Keratinocyte (primary cell): ENCODE results near the gene ANKRD9. TPM values are rescaled to one million over a fixed set of nuclear protein-coding genes. Genes with fewer than 3 reads are reported as not detected.

ENCODE experiments used
- DNase-seq: peaks from one replicate; pipeline ENCODE4 v3.0.0-alpha.2; 2011; ENCODE audit warnings: low read depth, missing footprints, low spot score
- FAIRE-seq: peaks from 2 replicates; lab custom pipeline; 2011; peaks lifted over from hg19 to GRCh38; lab: Jason Lieb, UNC
- H2AFZ ChIP-seq: 2 replicates; pipeline ENCODE4 v1.6.0; 2012; ENCODE audit warnings: low read length, control low read depth, inconsistent platforms; ENCODE audit not compliant: control insufficient read depth
- H3K27ac ChIP-seq: 2 replicates; pipeline ENCODE4 v1.5.1; 2011; ENCODE audit warnings: low read length; ENCODE audit not compliant: control insufficient read depth, insufficient read depth
- H3K27me3 ChIP-seq: 3 replicates; pipeline ENCODE4 v1.6.0; 2011; ENCODE audit warnings: low read length; ENCODE audit not compliant: control insufficient read depth, insufficient read depth; ENCODE audit errors: extremely low read depth
- H3K36me3 ChIP-seq, 2 experiments: 2 replicates in 1 of 2; 3 replicates in 1 of 2; pipeline ENCODE4 v1.5.1; 2011; ENCODE audit warnings: low read length in 2 of 2, mild to moderate bottlenecking in 1 of 2; ENCODE audit not compliant: control insufficient read depth in 2 of 2, insufficient read depth in 2 of 2; ENCODE audit errors: extremely low read depth in 1 of 2
- H3K4me1 ChIP-seq: 3 replicates; pipeline ENCODE4 v1.5.1; 2011; ENCODE audit warnings: low read length; ENCODE audit not compliant: control insufficient read depth, insufficient read depth; ENCODE audit errors: extremely low read depth
- H3K4me2 ChIP-seq: 3 replicates; pipeline ENCODE4 v1.6.0; 2011; ENCODE audit warnings: low read depth, low read length; ENCODE audit not compliant: control insufficient read depth, insufficient read depth; ENCODE audit errors: extremely low read depth
- H3K4me3 ChIP-seq, 3 experiments: fragments of 200-600 bp in 1 of 3; sonication (generic) in 1 of 3; 2 replicates in 2 of 3; 3 replicates in 1 of 3; pipeline ENCODE4 v1.5.1; 2011 to 2016; ENCODE audit warnings: low read length in 3 of 3, mild to moderate bottlenecking in 3 of 3, control low read depth in 2 of 3, inconsistent platforms in 1 of 3, low read depth in 1 of 3, mixed read lengths in 1 of 3, mixed run types in 1 of 3, moderate library complexity in 1 of 3; ENCODE audit not compliant: control insufficient read depth in 2 of 3, insufficient read depth in 2 of 3; ENCODE audit errors: extremely low read depth in 1 of 3
- H3K79me2 ChIP-seq: 2 replicates; pipeline ENCODE4 v1.6.0; 2012; ENCODE audit warnings: low read length; ENCODE audit not compliant: control insufficient read depth, insufficient read depth
- H3K9ac ChIP-seq: 3 replicates; pipeline ENCODE4 v1.6.0; 2011; ENCODE audit warnings: low read length; ENCODE audit not compliant: control insufficient read depth, insufficient read depth; ENCODE audit errors: extremely low read depth
- H3K9me1 ChIP-seq: 3 replicates; pipeline ENCODE4 v1.6.0; 2011; ENCODE audit warnings: low read length; ENCODE audit not compliant: control insufficient read depth, insufficient read depth; ENCODE audit errors: extremely low read depth
- H3K9me3 ChIP-seq: 2 replicates; pipeline ENCODE4 v1.5.1; 2012; ENCODE audit warnings: low read depth, low read length; ENCODE audit not compliant: control insufficient read depth
- H4K20me1 ChIP-seq: 3 replicates; pipeline ENCODE4 v1.6.0; 2011; ENCODE audit warnings: low read length; ENCODE audit not compliant: control insufficient read depth, insufficient read depth; ENCODE audit errors: extremely low read depth
- CTCF ChIP-seq, 3 experiments: IDR thresholded peaks in 1 of 3; conservative IDR thresholded peaks in 1 of 3; optimal IDR thresholded peaks in 1 of 3; 2 replicates in 2 of 3; 3 replicates in 1 of 3; pipeline versions ENCODE3 to v1.5.1; 2011; ENCODE audit warnings: low read length in 3 of 3, mild to moderate bottlenecking in 3 of 3, moderate library complexity in 2 of 3, control low read depth in 1 of 3, inconsistent platforms in 1 of 3; ENCODE audit not compliant: insufficient read depth in 2 of 3; ENCODE audit errors: extremely low read depth in 1 of 3
- EZH2 ChIP-seq: IDR thresholded peaks from one replicate; pipeline ENCODE4 v1.6.1; 2012; ENCODE audit warnings: inconsistent platforms, mild to moderate bottlenecking, low read length, moderate library complexity
- dilution Hi-C: fragments of 300-500 bp; cut with MboI; formaldehyde crosslinking; loops from one replicate; pipeline ENCODE4 v1.7.0; 2020; ENCODE audit warnings: low sequenced_read_pairs; ENCODE audit not compliant: extremely low pct_ligation_motif_present
- polyA plus RNA-seq, 5 experiments: library from polyadenylated mRNA; depleted of rRNA in 3 of 5; stranded (reverse) in 3 of 5; stranded (forward) in 1 of 5; unstranded in 1 of 5; fragments of >200 nt; gene quantifications; 1 replicate in 1 of 5; 2 replicates in 3 of 5; 3 replicates in 1 of 5; pipeline versions ENCODE4 v1.2.1 to v1.2.3, GENCODE V29; 2011 to 2012; ENCODE audit warnings: missing spikeins in 2 of 5, low read depth in 1 of 5, low replicate concordance in 1 of 5

The ANKRD9 gene
- polyA plus RNA-seq, 1 donor (not counting 4 experiments of a cell fraction or from before 2014, with no cell fraction given), result 4.9 TPM

GRCh38 chr14:102507857-102508312, 1.7 kb downstream of the ANKRD9 start:
- Histone ChIP-seq H3K27ac (peak overlapping the region; percentile 17), H3K9me1 (no peaks in the 10 kb centered on the region), H3K9me3 (no peaks in the 10 kb centered on the region), H4K20me1 (no peaks in the 10 kb centered on the region), H3K4me3 (peak overlapping the region in 2 of 3 experiments; percentile 57 to 62), H3K79me2 (no peaks in the 10 kb centered on the region), H3K9ac (peak overlapping the region; percentile 81), H3K4me2 (peak overlapping the region; percentile 95), H3K36me3 (peaks cover 3 to 4% of the 10 kb centered on the region in 2 experiments), H3K4me1 (peaks cover 20% of the 10 kb centered on the region), H2AFZ (no peak overlapping the region), H3K27me3 (no peaks in the 10 kb centered on the region)
- dilution Hi-C loops, result no loop called here
- TF ChIP-seq EZH2, result no peak
- TF ChIP-seq CTCF (optimal IDR thresholded peaks at IDR 0.05 in 1 of 3, IDR thresholded peaks at IDR 0.05 in 1 of 3, conservative IDR thresholded peaks at IDR 0.05 in 1 of 3; ENCODE audit: extremely low read depth in 1 of 3, insufficient read depth in 2 of 3, low read length in 3 of 3), result peak; percentile 48 to 59 (median 59)
- DNase-seq (no peak), FAIRE-seq (peak; percentile 17)

DNA sequence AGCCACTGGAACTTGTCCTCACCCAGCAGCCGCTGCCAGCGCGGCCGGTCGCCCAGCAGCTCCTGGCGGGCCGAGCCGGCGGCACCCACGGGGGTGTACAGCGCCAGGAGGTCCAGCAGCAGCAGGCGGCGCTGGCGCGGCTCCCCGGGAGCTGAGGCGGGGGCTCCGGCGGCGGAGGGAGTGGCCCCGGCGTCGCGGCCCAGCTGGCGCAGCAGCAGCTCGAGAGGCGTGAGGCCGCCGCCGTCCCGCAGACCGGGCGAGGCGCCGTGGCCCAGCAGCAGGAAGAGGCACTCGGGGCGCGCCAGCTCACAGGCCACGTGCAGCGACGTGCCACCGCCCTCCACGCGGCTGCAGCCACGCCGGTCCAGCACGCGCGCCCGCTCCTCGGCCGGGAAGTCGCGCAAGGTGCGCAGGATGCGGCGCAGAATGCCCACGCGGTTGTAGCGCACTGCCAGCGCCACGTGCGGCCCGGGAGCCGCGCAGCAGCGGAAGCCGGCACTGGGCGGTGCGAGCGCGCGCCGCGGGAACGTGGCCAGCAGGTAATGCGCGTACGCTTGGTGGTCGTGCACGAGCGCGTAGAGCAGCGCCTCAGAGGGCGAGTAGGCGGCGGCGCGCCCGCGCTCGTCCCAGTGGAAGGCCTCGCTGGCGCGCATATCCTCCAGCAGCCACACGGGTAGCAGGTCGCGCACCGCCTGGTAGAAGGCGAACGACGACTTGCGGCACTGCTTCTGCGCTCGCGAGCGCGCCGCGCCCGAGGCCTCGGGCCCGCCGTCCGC, 2.3 kb downstream of the ANKRD9 start:
- H3K4me2 ChIP-seq, result no peak overlapping the region
- H3K36me3 ChIP-seq, result peaks cover 3 to 4% of the 10 kb centered on the region in 2 experiments
- H2AFZ ChIP-seq, result no peak overlapping the region
- no peak overlapping the region for H3K27ac ChIP-seq
- no peaks in the 10 kb centered on the region for H3K27me3 ChIP-seq
- TF ChIP-seq EZH2, result no peak
- TF ChIP-seq CTCF (optimal IDR thresholded peaks at IDR 0.05 in 1 of 3, IDR thresholded peaks at IDR 0.05 in 1 of 3, conservative IDR thresholded peaks at IDR 0.05 in 1 of 3; ENCODE audit: extremely low read depth in 1 of 3, insufficient read depth in 2 of 3, low read length in 3 of 3), result no peak
- DNase-seq (no peak), FAIRE-seq (no peak)
- H3K4me1 ChIP-seq, result peaks cover 21% of the 10 kb centered on the region
- H3K4me3 ChIP-seq, result no peak overlapping the region
- H3K9me3 ChIP-seq, result no peaks in the 10 kb centered on the region
- no peaks in the 10 kb centered on the region for H3K9me1 ChIP-seq
- dilution Hi-C loops, result no loop called here
- no peak overlapping the region for H3K9ac ChIP-seq
- no peaks in the 10 kb centered on the region for H3K79me2 ChIP-seq
- no peaks in the 10 kb centered on the region for H4K20me1 ChIP-seq
